GM21576 (cell line): ENCODE results near the gene ACP5.
A peak's percentile ranks its signal among the peaks of the same experiment; 100 is the strongest.
"Not testable (repeated sequence)": the region's sequence is repeated elsewhere in the genome, so short reads cannot be mapped to it uniquely, and the experiment has no call there.

Source experiments
- ATAC-seq: cut with Tn5 transposase; IDR thresholded peaks from one replicate; pipeline ENCODE4 v1.9.1; 2021; ENCODE audit warnings: mild to moderate bottlenecking, moderate library complexity; ENCODE audit not compliant: unreplicated experiment

Gene ACP5

DNA sequence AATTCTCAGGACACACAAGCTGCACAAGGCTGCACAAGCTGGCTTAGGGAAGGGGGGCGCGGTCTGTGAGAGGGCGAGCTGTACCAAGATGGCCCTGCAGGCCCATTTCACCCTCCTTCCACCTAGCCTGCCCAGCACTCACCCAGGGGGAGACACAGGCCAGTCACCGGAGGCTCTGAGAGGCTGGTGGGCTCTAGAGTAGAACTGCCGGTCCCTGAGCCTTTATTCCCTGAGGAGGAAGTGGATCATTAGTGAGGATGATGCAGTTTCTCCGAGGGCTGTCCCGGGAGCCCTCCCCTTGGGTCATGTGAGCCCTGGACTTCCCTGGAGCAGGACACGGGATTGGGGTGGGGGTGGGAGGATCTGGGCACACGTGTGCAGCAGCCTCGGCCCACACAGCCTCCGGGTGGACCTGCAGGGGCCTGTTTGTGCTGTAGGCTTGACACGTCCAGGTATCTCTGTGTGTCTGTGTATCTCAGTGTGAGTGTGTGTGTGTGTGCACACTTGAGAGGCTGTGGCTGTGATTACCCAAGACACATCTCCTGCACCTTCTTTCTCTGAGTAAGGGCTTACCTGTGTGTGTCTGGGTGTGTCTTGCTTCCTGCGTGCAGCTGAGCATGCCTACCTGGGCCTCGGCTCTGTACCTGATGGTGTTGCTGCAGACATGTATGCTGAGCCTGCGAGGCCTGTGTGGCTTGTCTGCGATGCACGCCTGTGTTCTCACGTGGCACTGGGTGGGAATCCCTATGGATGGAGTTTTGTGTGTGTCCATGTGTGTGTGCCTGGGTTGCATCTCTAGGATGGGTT lies at the start of gene ACP5:
Gene ACP5 (minus strand): TSS at position 195 of the 807 bp plus-strand sequence. CDS start 328 bp downstream, outside the sequence.
- ATAC-seq = no peak

DNA sequence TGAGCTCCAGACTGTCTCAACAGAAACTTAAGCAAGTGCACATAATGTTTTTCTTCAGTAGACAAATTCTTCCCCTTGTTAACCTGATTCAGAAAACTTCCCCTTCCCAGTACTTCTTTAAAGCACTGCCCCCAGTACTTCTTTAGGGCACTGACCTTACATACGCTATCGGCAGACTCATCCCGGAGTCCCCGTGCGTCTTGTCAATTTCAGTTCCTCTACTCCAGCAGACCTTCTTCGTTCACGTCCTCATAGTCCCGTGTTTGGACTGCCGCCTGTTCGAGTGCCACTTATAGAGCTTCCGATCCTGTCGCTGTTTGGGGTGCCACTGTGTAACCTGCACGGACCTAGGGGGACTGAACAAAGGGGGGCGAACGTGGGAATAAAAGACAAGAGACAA lies 48.8 kb upstream of the ACP5 start:
- ATAC-seq = no peak

DNA sequence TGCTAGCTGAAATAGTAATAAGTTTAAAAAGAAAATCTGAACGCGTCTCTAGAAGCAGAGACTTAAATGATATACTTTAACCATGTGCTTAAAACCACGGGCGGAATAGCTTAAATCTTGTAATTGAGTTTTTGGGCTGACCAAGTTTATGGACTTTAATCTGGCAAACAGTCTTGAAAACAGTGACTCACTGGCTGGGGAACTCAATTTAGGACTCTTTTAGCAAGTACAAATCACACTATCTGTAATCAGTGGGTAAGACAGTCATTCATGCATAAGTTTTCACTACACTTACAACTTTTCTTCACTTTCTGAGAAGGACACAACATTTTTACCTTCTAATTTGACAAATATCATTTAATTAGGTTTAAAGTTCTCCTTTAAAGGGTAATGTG lies 46.6 kb upstream of the ACP5 start:
- ATAC-seq = no peak

DNA sequence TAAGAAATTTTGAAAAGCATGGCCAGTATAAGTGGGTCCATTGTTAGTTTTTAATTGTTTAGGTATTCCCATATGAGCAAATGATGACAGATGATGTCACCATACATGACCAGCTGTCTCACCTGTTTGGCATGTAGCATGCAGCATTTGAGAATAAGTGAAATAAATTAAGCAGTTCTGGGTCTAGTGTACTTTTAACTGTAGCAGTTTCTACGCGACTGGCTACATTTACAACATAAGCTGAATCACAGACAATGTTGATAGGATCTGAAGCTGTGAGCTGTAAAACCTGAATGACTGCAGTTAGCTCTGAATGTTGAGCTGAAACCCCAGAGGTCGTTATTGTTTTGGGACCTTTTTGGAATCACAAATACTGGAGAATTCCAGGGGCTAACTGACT lies 45.0 kb upstream of the ACP5 start:
- not testable (repeated sequence) for ATAC-seq

DNA sequence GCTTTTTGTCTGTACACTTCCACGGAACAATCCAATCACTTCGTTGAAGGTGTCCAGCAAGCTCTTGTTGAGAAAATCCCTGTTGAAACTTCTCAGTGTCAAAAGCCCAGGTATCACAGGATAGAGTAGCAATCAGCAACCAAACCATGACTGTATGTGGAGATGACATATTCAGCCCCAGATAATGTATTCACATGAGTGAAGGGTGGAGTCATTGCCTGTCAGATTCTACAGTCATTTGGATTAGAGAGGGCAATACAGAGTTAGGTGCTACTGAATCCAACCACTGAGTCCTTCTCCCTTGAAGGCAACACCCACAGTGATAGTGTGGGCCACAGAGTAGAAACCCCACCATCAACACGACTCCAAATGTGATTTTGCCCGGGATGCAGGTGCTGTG lies 43.1 kb upstream of the ACP5 start:
- ATAC-seq = no peak

DNA sequence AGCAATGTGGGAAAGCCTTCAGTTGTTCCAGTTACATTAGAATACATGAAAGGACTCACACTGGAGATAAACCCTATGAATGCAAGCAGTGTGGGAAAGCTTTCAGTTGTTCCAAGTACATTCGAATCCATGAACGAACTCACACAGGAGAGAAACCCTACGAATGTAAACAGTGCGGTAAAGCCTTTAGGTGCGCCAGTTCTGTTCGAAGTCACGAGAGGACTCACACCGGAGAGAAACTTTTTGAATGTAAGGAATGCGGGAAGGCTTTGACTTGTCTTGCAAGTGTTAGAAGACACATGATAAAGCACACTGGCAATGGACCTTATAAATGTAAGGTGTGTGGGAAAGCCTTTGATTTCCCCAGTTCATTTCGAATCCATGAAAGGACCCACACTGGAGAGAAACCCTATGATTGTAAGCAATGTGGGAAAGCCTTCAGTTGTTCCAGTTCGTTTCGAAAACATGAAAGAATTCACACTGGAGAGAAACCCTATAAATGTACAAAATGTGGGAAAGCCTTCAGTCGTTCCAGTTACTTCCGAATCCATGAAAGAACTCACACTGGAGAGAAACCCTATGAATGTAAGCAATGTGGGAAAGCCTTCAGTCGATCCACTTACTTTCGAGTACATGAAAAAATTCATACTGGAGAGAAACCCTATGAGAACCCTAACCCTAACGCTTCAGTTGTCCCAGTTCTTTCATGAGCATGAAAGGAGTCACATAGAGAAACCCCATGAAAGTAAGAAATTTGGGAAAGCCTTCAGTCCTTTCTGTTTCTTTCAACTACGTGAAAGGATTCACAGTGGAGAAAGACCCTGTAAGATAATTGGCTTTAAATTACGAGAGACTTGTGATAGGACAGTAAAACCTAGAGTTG lies 40.0 kb upstream of the ACP5 start:
- no peak for ATAC-seq

DNA sequence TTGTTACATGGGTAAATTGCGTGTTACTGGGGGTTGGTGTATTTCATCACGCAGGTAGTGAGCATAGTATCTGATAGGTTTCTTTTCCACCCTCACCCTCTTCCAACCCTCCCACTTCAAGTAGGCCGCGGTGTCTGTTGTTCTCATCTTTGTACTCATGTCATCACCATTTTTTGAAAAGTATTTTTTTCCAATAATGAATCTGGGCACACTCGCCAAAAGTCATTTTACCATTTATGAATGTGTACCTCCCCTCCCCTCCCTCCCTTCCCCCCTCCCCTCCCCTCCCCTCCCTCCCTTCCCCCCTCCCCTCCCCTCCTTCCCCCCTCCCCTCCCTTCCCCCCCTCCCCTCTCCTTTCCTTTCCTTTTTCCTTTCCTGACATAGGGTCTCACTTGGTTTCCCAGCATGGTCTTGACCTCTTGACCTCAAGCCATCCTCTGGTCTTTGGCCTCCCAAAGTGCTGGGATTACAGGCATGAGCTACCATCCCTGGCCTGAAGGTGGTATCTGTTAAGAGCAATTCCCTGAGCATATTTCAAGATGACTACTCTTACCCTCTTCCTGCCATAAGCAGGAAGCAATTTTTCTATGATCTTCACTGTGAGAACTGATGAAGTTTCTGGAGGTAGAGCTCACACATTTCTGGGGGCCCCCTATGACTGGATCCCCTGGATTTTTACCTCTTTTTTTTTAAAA lies 35.5 kb upstream of the ACP5 start:
- ATAC-seq = no peak

DNA sequence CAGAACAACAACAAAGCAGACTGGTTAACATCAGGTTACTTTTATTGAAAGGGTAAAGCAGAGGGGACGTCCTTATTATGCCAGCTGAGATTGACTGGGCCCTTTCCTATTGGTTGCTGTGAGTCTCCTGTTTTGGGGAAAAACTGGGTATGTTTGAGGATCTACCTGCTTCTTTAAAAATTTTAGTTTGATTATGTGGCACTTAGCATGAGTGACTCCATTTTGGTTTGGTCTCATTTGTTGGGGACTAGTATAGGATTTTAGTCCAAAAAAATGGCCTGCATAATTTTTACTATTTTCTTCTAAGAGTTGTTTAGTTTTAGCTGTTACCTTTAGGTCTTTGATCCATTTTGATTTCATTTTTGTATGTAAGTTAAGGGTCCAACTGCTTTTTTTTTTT lies 34.3 kb upstream of the ACP5 start:
- ATAC-seq = no peak

DNA sequence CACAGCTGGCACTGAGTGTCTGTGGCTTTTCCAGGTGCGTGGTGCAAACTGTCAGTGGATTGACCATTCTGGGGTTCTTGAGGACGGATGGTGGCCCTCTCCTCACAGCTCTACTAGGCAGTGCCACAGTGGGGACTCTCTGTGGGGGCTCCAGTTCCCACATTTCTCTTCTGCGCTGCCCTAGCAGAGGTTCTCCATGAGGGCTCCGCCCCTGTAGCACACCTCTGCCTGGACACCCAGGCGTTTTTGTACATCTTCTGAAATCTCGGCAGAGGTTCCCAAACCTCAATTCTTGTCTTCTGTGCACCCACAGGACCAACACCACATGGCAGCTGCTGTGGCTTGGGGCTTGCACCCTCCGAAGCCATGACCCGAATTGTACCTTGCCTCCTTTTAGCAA lies 29.0 kb upstream of the ACP5 start:
- ATAC-seq = no peak

DNA sequence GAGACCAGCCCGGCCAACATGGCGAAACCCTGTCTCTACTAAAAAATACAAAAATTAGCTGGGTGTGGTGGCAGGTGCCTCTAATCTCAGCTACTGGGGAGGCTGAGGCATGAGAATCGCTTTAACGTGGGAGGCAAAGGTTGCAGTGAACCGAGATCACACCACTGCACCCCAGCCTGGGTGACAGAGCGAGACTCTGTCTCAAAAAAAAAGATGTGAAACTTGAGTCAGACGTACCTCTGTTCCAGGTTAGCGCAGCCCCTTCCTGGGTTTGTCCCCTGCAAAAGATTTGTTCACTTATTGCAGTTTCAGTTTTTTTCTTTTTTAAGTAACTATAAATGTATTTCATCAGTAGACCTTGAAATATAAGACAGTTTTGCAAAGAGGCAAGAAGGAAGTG lies 22.3 kb upstream of the ACP5 start:
- not testable (repeated sequence) for ATAC-seq

DNA sequence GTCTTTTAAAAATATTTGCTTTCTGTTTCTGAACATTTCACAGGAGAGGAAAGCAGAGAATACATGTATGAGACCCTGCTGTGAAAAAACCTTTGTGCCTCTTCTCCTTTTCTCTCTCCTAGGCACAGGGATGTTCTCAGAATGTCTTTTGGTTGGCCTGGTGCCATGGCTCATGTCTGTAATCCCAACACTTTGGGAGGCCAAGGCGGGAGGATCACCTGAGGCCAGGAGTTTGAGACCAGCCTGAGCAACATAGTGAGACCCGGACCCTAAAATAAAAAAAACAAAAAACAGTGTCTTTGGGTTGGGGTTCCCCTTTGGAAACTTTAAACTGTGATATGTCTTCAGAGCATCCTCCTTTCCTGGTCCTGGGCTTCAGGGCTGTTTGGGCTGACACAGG lies 21.3 kb upstream of the ACP5 start:
- ATAC-seq = no peak

DNA sequence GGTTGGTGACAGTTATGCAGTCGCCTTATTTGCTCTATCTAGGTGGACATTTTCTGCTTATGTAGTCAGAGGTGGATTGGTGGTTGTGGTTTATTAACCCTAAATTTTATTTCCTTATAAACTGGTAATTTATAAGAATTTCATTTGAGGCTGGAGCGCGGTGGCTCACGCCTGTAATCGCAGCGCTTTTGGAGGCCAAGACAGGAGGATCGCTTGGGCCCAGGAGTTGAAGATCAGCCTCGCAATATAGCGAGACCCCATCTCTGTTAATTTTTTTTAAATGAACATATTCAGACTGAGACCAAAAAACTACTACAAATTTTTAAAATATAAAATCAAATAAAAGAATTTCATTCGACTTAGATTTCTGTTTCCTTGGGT lies 20.6 kb upstream of the ACP5 start:
- no peak for ATAC-seq

DNA sequence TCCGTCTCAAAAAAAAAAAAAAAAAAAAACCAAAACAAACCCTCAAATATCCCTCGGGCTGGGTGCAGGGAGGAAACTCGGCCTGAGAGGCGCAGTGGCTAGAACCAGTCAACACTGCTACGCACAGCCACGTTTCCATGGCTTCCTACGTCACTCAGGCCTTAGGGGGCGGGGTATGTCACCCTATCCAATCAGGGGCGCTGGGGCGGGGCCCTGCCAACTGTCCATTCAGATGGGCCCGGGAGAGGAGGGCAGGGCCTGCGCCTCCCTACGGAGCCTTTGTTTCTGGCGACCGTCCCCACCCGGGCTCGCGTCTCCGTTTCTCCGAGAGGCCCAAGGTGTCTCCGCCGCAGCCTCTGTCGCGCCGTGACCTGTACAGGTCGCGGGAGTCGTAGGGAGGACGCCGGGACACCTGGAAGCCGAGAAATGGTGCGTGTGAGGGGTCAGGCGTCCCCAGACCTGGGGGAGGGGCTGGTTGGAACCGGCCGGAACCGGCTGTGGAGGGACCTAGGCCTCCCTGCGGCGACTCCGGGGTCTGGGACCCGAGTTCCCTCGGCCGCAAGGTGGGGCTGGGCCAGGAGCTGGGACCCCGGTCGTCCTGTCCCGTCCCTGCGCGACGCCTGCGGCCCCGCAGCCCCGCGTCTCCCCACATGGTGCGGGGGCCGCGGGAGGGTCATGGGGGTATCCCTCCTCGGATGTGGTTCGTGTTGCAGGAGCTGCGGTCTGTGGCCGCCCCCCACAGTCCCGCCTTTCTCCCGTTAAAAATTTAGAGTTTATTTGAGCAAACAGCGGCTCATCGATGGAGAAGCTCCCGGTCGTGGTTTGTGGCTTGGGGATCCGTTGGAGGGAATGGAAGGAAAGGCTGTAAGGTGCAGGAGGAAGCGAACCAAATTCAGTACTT lies 20.0 kb upstream of the ACP5 start, which contains the start of gene ZNF627:
Gene ZNF627 (plus strand): TSS at position 282 of the 901 bp plus-strand sequence. CDS start 145 bp downstream, at position 427.
- ATAC-seq = peak; percentile 98

DNA sequence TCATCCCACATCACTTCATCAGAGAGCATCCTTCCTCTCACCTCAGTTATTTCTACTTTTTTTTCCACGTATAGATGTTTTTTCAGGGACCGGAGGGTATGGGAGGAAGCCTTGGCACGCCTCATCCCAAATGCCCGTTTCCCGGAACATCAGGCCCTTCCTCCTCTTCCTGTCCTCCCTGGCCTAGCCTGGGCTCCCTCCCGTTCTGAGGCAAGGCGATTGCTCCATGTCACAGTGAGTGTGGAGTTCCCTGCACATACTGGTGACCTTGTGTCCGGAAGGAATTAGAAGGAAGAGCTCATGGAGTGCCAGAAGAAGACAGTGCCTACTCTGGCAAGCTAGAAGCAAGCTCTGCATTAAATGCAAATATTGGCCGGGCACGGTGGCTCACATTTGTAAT lies 18.7 kb upstream of the ACP5 start:
- no peak for ATAC-seq

DNA sequence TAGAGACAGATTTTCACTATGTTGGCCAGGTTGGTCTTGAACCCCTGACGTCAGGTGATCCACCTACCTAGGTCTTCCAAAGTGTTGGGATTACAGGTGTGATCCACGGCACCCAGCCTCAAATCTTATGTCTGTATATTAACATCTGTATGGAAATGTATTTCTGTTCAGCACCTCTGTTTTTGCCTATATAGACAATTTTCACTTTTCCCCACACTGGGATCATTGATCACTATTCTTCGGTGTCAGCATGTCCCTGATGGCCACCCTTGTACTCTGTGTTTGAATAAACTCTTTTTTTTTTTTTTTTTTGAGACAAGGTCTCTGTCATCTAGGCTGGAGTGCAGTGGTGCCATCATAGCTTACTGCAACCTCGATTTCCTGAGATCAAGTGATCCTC lies 16.6 kb upstream of the ACP5 start:
- no peak for ATAC-seq

DNA sequence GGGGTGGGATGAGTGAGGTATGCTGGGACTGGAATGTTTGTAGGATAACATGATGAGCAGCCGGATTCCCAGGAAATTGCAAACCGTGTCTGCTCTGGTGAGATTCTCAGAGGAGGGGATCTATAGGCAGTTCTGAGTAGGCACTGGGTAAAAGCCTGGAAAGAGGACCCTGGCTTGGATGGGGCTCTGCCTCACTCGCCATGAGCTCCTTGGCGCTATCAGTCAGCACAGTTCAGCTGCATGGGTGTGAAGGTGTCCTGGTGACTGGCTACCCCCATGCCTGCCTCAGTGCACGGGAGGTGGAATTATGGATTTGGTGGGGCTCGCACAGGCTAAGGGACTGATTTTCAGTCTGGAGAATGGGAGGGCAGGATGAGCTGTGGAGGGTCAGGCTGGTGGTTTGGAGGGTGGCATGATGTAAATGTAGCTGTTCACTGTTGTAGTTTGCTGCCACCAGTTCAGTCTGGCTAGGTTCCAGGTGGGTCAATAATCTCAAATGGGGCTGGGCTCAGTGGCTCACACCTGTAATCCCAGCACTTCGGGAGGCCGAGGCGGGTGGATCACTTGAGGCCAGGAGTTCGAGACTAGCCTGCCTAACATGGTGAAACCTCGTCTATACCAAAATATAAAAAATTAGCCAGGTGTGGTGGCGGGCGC lies 10.7 kb upstream of the ACP5 start:
- no peak for ATAC-seq

DNA sequence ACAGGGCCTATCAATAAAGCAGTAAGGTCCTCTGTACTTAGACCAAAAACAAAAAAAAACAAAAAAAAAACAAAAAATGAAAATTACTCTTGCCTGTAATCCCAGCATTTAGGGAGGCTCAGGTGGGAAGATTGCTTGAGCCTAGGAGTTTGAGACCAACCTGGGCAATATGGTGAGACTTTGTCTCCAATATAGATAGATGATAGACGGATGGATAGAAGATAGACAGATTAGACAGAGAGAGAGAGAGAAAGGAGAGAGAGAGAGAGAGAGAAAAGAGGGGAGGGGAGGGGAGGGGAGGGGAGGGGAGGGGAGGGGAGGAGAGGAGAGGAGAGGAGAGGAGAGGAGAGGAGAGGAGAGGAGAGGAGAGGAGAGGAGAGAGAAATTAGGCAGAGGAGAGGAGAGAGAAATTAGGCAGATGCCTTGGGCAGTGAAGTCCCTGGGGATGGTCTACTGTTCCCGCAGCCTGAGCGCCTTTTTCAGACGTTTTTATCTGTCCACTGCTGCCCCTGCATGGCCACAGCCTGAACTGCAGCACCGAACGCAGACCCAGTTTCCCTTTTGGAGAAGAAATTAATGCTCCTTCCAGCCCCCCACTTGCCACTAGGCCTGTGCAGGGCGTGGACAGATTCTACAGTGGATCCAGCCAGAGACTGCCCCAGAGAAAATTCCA lies 10.0 kb upstream of the ACP5 start:
- no peak for ATAC-seq

DNA sequence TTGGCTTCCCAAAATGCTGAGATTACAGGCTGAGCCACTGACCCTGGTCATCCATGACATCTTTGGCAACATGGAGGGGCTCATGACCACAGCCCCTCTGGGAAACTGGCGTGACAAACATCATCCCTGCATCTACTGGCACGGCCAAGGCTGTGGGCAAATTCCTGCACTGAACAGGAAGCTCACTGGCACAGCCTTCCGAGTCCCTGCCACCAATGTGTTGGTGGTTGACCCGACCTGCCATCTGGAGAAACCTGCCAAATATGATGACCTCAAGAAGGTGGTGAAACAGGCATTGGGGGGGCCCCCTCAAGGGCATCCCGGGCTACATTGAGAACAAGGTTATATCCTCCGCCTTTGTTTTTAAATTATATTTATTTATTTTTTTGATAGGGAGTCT lies 8.9 kb upstream of the ACP5 start:
- ATAC-seq = no peak

DNA sequence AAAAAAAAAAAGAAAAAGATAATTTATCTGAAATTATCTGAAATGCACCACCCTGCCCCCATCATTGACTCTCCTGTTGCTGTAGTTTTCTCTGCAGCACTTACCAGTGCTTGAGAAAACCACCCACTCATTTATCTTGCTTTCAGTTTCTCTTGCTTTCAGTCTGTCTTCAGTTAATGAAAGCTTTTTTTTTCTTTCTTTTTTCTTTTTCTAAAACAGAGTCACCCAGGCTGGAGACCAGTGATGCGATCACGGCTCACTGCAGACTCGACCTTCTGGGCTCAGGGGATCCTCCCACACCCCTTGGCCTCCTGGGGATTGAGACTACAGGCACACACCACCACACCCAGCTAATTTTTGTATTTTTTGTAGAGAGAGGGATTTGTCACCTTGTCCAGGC lies 4.3 kb upstream of the ACP5 start:
- ATAC-seq = peak; percentile 46
